Lung (tissue), 16 donors: ENCODE data around the gene KRTAP3-1. TPM values are rescaled to one million over a fixed set of nuclear protein-coding genes. Genes with fewer than 3 reads are reported as not detected.
"Not testable (repeated sequence)": the region's sequence is repeated elsewhere in the genome, so short reads cannot be mapped to it uniquely, and the experiment has no call there.

Source experiments
- ATAC-seq: fragments of 200-7000 bp; cut with Tn5 transposase; one replicate; pipeline ENCODE4 v1.9.1; 2020; ENCODE audit warnings: moderate number of reproducible peaks; ENCODE audit not compliant: insufficient read depth, low FRiP score
- DNase-seq, 3 donors: peaks; one replicate each; pipeline ENCODE4 v3.0.0-alpha.2; 2013 to 2017
- H3K27ac ChIP-seq, 2 donors: one replicate each; pipeline ENCODE4 v1.5.1; 2013; ENCODE audit warnings: mild to moderate bottlenecking in 2 of 2, moderate library complexity in 2 of 2, control low read depth in 1 of 2, inconsistent platforms in 1 of 2, low read depth in 1 of 2, low read length in 1 of 2
- H3K27me3 ChIP-seq, 3 donors: one replicate each; pipeline ENCODE4 v1.5.1; 2013; ENCODE audit warnings: low read length in 2 of 3; ENCODE audit not compliant: control insufficient read depth in 3 of 3, insufficient read depth in 3 of 3
- H3K36me3 ChIP-seq, 4 donors: one replicate each; pipeline ENCODE4 v1.5.1; 2013; ENCODE audit warnings: low read length in 4 of 4, mild to moderate bottlenecking in 1 of 4, moderate library complexity in 1 of 4; ENCODE audit not compliant: control insufficient read depth in 4 of 4, insufficient read depth in 4 of 4
- H3K4me1 ChIP-seq, 5 donors: one replicate each; pipeline ENCODE4 v1.5.1; 2013; ENCODE audit warnings: low read length in 5 of 5, mild to moderate bottlenecking in 2 of 5, moderate library complexity in 1 of 5; ENCODE audit not compliant: control insufficient read depth in 5 of 5, insufficient read depth in 5 of 5
- H3K4me3 ChIP-seq: one replicate; pipeline ENCODE4 v1.5.1; 2013; ENCODE audit warnings: mild to moderate bottlenecking, control low read depth, moderate library complexity
- H3K9ac ChIP-seq, 2 donors: one replicate each; pipeline ENCODE4 v1.5.1; 2013; ENCODE audit warnings: low read length in 2 of 2, control low read depth in 1 of 2; ENCODE audit not compliant: insufficient read depth in 1 of 2
- H3K9me3 ChIP-seq, 4 donors: one replicate each; pipeline ENCODE4 v1.5.1; 2013; ENCODE audit warnings: low read length in 3 of 4, mild to moderate bottlenecking in 1 of 4, moderate library complexity in 1 of 4; ENCODE audit not compliant: control insufficient read depth in 4 of 4, insufficient read depth in 3 of 4
- WGBS, 2 donors: extraction: QIAGEN DNeasy Blood & Tissue Kit; methylation state at CpG; one replicate each; pipeline ENCODE4 v1.1.7; 2013; 5-methylcytosine and 5-hydroxymethylcytosine counted together
- long read RNA-seq, 5 donors: transcript quantifications; one replicate each; lab custom pipeline, GENCODE V29; 2026
- polyA plus RNA-seq, 2 donors: library from polyadenylated mRNA; stranded (reverse); fragments of 200-250 nt; gene quantifications; one replicate each; pipeline ENCODE4 v1.2.1, GENCODE V29; 2013
- total RNA-seq, 2 donors: library from RNA; depleted of rRNA in 1 of 2; stranded (reverse); fragments of >200 nt in 1 of 2; gene quantifications; one replicate each; pipeline ENCODE4 v1.2.1, GENCODE V29; 2014 to 2021
- TF ChIP-seq, protein P1 (sequence below): IDR thresholded peaks from 2 replicates; pipeline ENCODE4 v1.5.1; 2012; ENCODE audit warnings: mild to moderate bottlenecking; ENCODE audit errors: control extremely low read depth, extremely low read depth
- donor health status: control.
- donor health status: control.
- donor health status: Bipolar disorder and iron deficiency.
- donor health status: healthy.
- donor health status: DM: yes; HTN: yes; CAD: no.

Gene KRTAP3-1
- not detected for total RNA-seq
- polyA plus RNA-seq = not detected
- long read RNA-seq, donor 1 = 0 reads
- long read RNA-seq, donor 2 = 0 reads
- long read RNA-seq, donor 3 = 0 reads
- long read RNA-seq, donor 4 = 0 reads
- long read RNA-seq, donor 5 = 0 reads

DNA sequence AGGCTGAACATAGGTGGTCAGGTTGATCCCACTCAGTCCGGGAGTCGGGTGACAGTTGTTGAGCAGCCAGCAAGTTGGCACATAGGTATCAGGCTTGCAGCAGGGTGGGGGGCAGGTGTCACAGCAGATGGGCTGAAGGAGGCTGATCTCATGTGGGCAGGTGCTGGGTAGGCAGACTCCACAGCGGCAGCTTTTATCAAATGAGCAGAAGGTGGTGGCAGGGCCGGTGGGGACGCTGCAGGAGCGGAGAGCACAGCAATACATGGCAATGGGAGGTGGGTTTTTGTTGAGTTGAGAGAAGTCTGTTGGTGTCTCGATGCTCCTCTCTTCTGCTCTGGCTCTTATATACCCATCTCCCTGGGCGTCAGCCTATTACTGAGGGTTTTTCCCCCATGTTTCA, at the start of gene KRTAP3-1:
Gene KRTAP3-1, minus strand, starts transcription at position 318 of the 400 bp plus-strand sequence. Its CDS starts 54 bp downstream, at position 264.
- Histone ChIP-seq H3K36me3 (no peaks in the 10 kb centered on the region), H3K9ac (no peak within 1 kb of the TSS), H3K27me3 (no peaks in the 10 kb centered on the region), H3K27ac (no peak within 1 kb of the TSS), H3K4me3 (no peak within 1 kb of the TSS), H3K4me1 (peaks cover 0 to 5% (median 0%) of the 10 kb centered on the region in 5 donors), H3K9me3 (no peaks in the 10 kb centered on the region)
- no peak for DNase-seq
- WGBS, 2 donors = 83 to 90% methylated on average over 8 of the region's 8 CpGs
- TF ChIP-seq, protein P1, sequence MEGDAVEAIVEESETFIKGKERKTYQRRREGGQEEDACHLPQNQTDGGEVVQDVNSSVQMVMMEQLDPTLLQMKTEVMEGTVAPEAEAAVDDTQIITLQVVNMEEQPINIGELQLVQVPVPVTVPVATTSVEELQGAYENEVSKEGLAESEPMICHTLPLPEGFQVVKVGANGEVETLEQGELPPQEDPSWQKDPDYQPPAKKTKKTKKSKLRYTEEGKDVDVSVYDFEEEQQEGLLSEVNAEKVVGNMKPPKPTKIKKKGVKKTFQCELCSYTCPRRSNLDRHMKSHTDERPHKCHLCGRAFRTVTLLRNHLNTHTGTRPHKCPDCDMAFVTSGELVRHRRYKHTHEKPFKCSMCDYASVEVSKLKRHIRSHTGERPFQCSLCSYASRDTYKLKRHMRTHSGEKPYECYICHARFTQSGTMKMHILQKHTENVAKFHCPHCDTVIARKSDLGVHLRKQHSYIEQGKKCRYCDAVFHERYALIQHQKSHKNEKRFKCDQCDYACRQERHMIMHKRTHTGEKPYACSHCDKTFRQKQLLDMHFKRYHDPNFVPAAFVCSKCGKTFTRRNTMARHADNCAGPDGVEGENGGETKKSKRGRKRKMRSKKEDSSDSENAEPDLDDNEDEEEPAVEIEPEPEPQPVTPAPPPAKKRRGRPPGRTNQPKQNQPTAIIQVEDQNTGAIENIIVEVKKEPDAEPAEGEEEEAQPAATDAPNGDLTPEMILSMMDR = no peak
- no peak for ATAC-seq

- Histone ChIP-seq H3K36me3 (no peaks in the 10 kb centered on the region), H3K27ac (no peak overlapping the region), H3K27me3 (peaks cover 0 to 8% (median 5%) of the 10 kb centered on the region in 3 donors), H3K9me3 (peaks cover 0 to 3% (median 0%) of the 10 kb centered on the region in 4 donors), H3K9ac (no peak overlapping the region), H3K4me1 (no peaks in the 10 kb centered on the region), H3K4me3 (no peak overlapping the region)
- TF ChIP-seq, protein P1 = no peak
- DNase-seq (no peak), ATAC-seq (no peak)
- 94 to 97% methylated on average over 1 of the region's 1 CpG for WGBS, 2 donors
These were observed 48.6 kb upstream of the KRTAP3-1 start for GRCh38 chr17:41057547-41057946.

DNA sequence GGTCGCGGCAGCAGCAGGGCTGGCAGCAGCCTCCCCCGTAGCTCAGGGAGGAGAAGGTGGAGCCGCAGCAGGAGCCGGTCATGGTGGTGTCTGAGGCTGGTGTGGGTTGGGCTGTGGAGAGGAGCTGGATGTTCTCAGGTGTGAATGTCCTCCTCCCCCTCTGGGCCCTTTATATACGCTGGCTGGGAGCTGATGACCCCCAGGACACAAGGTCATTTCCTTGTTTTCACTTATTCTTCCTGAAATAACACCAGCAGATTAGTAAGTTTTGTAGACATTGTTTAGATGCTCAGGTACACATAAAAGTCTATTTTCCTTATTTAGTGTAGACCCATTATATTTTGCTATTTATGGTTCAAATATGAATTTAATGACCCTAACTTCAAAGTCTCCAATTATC, 46.2 kb upstream of the KRTAP3-1 start, which contains the start of gene KRTAP2-2:
Gene KRTAP2-2, minus strand, starts transcription at position 101 of the 400 bp plus-strand sequence. Its CDS starts 19 bp downstream, at position 82.
- H3K4me3 ChIP-seq, H3K27me3 ChIP-seq, H3K36me3 ChIP-seq, DNase-seq, H3K9ac ChIP-seq, H3K9me3 ChIP-seq, H3K4me1 ChIP-seq, ATAC-seq, H3K27ac ChIP-seq: not testable (repeated sequence)
- WGBS, 2 donors = 65 to 67% methylated on average over 1 of the region's 6 CpGs

GRCh38 chr17:41054556-41054955, 45.6 kb upstream of the KRTAP3-1 start:
- WGBS, 2 donors = 72 to 80% methylated on average over 7 to 9 of the region's 9 CpGs
- not testable (repeated sequence) for H3K4me1 ChIP-seq, H3K9ac ChIP-seq, ATAC-seq, H3K27ac ChIP-seq, H3K36me3 ChIP-seq, H3K27me3 ChIP-seq, H3K9me3 ChIP-seq, H3K4me3 ChIP-seq, DNase-seq
